CD8-positive, alpha-beta memory T cell (primary cell): Measurements from ENCODE around the gene FXYD5. TPM values are rescaled to one million over a fixed set of nuclear protein-coding genes. Genes with fewer than 3 reads are reported as not detected.
"Not testable (repeated sequence)": the region's sequence is repeated elsewhere in the genome, so short reads cannot be mapped to it uniquely, and the experiment has no call there.

Source experiments
- CTCF ChIA-PET: fragments of 350-600 bp; sonication (Branson Sonifier 250); formaldehyde crosslinking; loops from one replicate; lab custom pipeline; 2021; ENCODE audit warnings: antibody characterized with exemption; lab: Charles Lee
- POLR2A ChIA-PET: fragments of 350-600 bp; sonication (Branson Sonifier 250); formaldehyde crosslinking; loops from one replicate; lab custom pipeline; 2021; ENCODE audit warnings: antibody characterized with exemption; lab: Charles Lee
- DNase-seq, 5 donors: peaks; one replicate each; pipeline versions ENCODE4 v3.0.0 to v3.0.0-alpha.2; 2020 to 2022; ENCODE audit warnings: mixed read lengths in 1 of 5
- H3K27ac ChIP-seq: one replicate; pipeline ENCODE4 v1.7.0; 2013; ENCODE audit warnings: low read depth, mild to moderate bottlenecking, low read length, moderate library complexity
- H3K27me3 ChIP-seq: 2 replicates; pipeline ENCODE4 v1.7.0; 2013; ENCODE audit warnings: low read length, mild to moderate bottlenecking; ENCODE audit not compliant: insufficient read depth, poor library complexity, severe bottlenecking
- H3K36me3 ChIP-seq: 2 replicates; pipeline ENCODE4 v1.7.0; 2013; ENCODE audit warnings: mild to moderate bottlenecking, low read length, moderate library complexity; ENCODE audit not compliant: insufficient read depth
- H3K4me1 ChIP-seq: 2 replicates; pipeline ENCODE4 v1.7.0; 2013; ENCODE audit warnings: mild to moderate bottlenecking, low read length, moderate library complexity; ENCODE audit not compliant: insufficient read depth
- H3K4me3 ChIP-seq: 2 replicates; pipeline ENCODE4 v1.7.0; 2013; ENCODE audit warnings: mild to moderate bottlenecking, low read length
- H3K9me3 ChIP-seq: 2 replicates; pipeline ENCODE4 v1.7.0; 2013; ENCODE audit warnings: mild to moderate bottlenecking, low read length
- H3K27ac Mint-ChIP-seq, 8 donors: one replicate each; pipeline ENCODE4 v1.8.0; 2020 to 2021; ENCODE audit warnings: mixed read lengths in 8 of 8, mild to moderate bottlenecking in 6 of 8, inconsistent platforms in 3 of 8, moderate library complexity in 3 of 8
- H3K27me3 Mint-ChIP-seq, 2 donors: one replicate each; pipeline ENCODE4 v1.8.0; 2020 to 2021; ENCODE audit warnings: mixed read lengths in 2 of 2, mild to moderate bottlenecking in 1 of 2, moderate library complexity in 1 of 2
- H3K36me3 Mint-ChIP-seq, 3 donors: one replicate each; pipeline ENCODE4 v1.8.0; 2020 to 2021; ENCODE audit warnings: mixed read lengths in 3 of 3, inconsistent platforms in 1 of 3, mild to moderate bottlenecking in 1 of 3
- H3K4me1 Mint-ChIP-seq, 3 donors: one replicate each; pipeline ENCODE4 v1.8.0; 2020 to 2021; ENCODE audit warnings: mixed read lengths in 3 of 3, inconsistent platforms in 1 of 3, mild to moderate bottlenecking in 1 of 3
- H3K4me3 Mint-ChIP-seq, 7 donors: one replicate each; pipeline ENCODE4 v1.8.0; 2020 to 2021; ENCODE audit warnings: mixed read lengths in 7 of 7, mild to moderate bottlenecking in 6 of 7, moderate library complexity in 4 of 7, inconsistent platforms in 2 of 7
- H3K9me3 Mint-ChIP-seq, 5 donors: one replicate each; pipeline ENCODE4 v1.8.0; 2020 to 2022; ENCODE audit warnings: mixed read lengths in 5 of 5, mild to moderate bottlenecking in 3 of 5, moderate library complexity in 2 of 5, inconsistent platforms in 1 of 5
- polyA plus RNA-seq: library from polyadenylated mRNA; unstranded; fragments of 300-500 nt; fragmentation: Illumina TruSeq; gene quantifications from one replicate; pipeline ENCODE4 v1.2.3, GENCODE V29; 2021
- total RNA-seq, 2 experiments: library from RNA; stranded (reverse); gene quantifications; one replicate each; pipeline ENCODE4 v1.2.3, GENCODE V29; 2021

The FXYD5 gene
- total and polyA plus RNA-seq, 3 experiments from 2014 or later: 295 to 560 (median 295) TPM

DNA sequence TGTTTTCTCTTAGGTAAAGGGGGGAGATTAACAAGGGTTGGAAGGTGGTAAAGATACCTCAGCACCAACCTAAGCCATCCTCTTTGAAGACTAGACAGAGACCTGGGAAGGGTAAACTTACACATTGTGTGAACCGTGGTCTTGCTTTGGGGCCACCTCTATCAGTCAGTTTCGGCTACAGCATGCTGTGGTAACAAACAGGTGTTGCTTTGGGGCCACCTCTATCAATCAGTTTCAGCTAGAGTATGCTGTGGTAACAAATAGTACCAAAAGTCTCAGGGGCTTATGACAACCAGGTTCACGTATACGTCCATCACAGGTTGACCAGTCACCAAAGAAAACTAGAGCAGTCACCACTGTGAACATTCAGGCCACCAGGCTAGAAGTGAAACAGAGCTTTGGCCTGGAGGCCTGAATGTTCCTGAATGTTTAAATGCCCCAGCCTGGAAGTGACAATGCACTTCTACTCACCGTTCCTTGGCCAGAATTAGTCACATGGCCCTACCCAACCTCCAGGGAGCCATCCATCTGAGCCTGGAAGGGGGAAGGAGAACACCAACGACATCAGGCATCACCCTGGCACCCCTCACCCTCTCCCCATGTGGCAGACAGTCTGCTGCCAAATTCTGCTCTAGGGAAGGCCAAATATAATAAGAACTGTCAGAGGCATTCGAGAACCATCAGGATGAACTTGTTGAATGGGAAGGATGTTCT lies 7.6 kb upstream of the FXYD5 start:
- no peaks in the 10 kb centered on the region for H3K27me3 ChIP-seq
- Mint-ChIP-seq H3K4me3 (peak overlapping the region in 1 of 7 donors; percentile 56), H3K4me1 (peaks cover 22 to 38% (median 26%) of the 10 kb centered on the region in 3 donors), H3K9me3 (no peaks in the 10 kb centered on the region), H3K27me3 (peaks cover 0 to 3% of the 10 kb centered on the region in 2 donors), H3K27ac (peak overlapping the region in 5 of 8 donors; percentile 8 to 51 (median 34)), H3K36me3 (no peaks in the 10 kb centered on the region)
- CTCF ChIA-PET: interaction anchor here (1.1 to 1.7 kb wide), 2 partner anchors 65 to 67 kb away, joined by 3 to 4 read pairs; no protein-coding TSS in a partner anchor
- no peaks in the 10 kb centered on the region for H3K36me3 ChIP-seq
- peaks cover 29% of the 10 kb centered on the region for H3K4me1 ChIP-seq
- no peak overlapping the region for H3K4me3 ChIP-seq
- POLR2A ChIA-PET: no interaction called here
- H3K27ac ChIP-seq: no peak overlapping the region
- DNase-seq: no peak
- H3K9me3 ChIP-seq: no peaks in the 10 kb centered on the region

- H3K27ac ChIP-seq: no peak overlapping the region
- DNase-seq: no peak
- H3K36me3 ChIP-seq: no peaks in the 10 kb centered on the region
- H3K4me1 ChIP-seq: peaks cover 19% of the 10 kb centered on the region
- H3K4me3 Mint-ChIP-seq: peak overlapping the region in 1 of 7 donors; percentile 23
- POLR2A ChIA-PET: no interaction called here
- H3K36me3 Mint-ChIP-seq: peaks cover 0 to 4% (median 0%) of the 10 kb centered on the region in 3 donors
- H3K4me3 ChIP-seq: no peak overlapping the region
- peak overlapping the region in 2 of 8 donors; percentile 38 to 61 for H3K27ac Mint-ChIP-seq
- CTCF ChIA-PET: interaction anchor here (1.0 kb wide), 1 partner anchor 120 kb away, joined by 3 read pairs; the partner anchor contains the start of gene USF2
- no peaks in the 10 kb centered on the region for H3K27me3 ChIP-seq
- no peaks in the 10 kb centered on the region for H3K9me3 ChIP-seq
- no peaks in the 10 kb centered on the region for H3K27me3 Mint-ChIP-seq
- H3K9me3 Mint-ChIP-seq: no peaks in the 10 kb centered on the region
- peaks cover 16 to 24% (median 22%) of the 10 kb centered on the region in 3 donors for H3K4me1 Mint-ChIP-seq
These were observed 5.1 kb upstream of the FXYD5 start for GRCh38 chr19:35149463-35149862.

GRCh38 chr19:35150445-35150844 lies 4.1 kb upstream of the FXYD5 start:
- DNase-seq: no peak
- POLR2A ChIA-PET: no interaction called here
- H3K9me3 ChIP-seq: no peaks in the 10 kb centered on the region
- Mint-ChIP-seq H3K36me3 (peaks cover 0 to 14% (median 0%) of the 10 kb centered on the region in 3 donors), H3K9me3 (no peaks in the 10 kb centered on the region), H3K27me3 (no peaks in the 10 kb centered on the region), H3K4me3 (peak overlapping the region in 2 of 7 donors; percentile 33 to 78), H3K4me1 (peaks cover 11 to 17% (median 13%) of the 10 kb centered on the region in 3 donors), H3K27ac (peak overlapping the region in 5 of 8 donors; percentile 2 to 78 (median 38))
- no peaks in the 10 kb centered on the region for H3K27me3 ChIP-seq
- peaks cover 11% of the 10 kb centered on the region for H3K4me1 ChIP-seq
- H3K4me3 ChIP-seq: no peak overlapping the region
- no peaks in the 10 kb centered on the region for H3K36me3 ChIP-seq
- CTCF ChIA-PET: interaction anchor here (1.0 kb wide), 1 partner anchor 119 kb away, joined by 3 read pairs; the partner anchor contains the start of gene USF2
- no peak overlapping the region for H3K27ac ChIP-seq

DNA sequence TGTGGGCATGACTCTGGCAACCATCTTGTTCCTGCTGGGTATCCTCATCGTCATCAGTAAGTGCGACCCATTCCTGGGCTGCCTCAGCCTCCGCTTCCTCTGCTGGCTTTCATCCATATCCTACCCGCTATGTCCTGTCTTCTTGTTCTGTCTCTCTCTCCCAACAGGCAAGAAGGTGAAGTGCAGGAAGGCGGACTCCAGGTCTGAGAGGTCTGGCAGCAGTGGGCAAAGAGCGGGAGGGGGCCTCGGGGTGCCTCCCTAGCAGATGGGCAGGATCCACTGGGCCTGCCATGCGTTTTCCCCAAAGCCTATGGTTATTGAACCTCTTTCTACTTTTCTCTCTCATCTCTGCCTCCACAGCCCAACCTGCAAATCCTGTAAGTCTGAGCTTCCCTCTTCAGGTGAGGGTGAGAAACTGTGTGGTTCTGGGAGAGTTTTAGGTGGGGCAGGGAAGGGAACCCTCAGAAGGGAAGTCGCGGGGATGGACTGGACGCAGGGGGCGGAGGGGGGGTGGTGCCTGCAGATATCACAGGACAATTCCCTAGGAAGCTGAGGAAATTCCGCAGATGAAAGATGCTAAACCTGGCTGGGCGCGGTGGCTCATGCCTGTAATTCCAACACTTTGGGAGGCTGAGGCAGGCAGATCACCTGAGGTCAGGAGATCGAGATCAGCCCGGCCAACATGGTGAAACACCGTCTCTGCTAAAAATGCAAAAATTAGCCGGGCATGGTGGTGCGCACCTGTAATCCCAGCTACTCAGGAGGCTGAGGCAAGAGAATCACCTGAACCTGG lies 3.1 kb upstream of the FXYD5 start:
- peaks cover 20% of the 10 kb centered on the region for H3K4me1 ChIP-seq
- Mint-ChIP-seq H3K9me3 (no peaks in the 10 kb centered on the region), H3K36me3 (peaks cover 0 to 24% (median 3%) of the 10 kb centered on the region in 3 donors), H3K4me1 (peaks cover 20 to 24% (median 21%) of the 10 kb centered on the region in 3 donors), H3K27me3 (no peaks in the 10 kb centered on the region), H3K4me3 (peak overlapping the region in 3 of 7 donors; percentile 43 to 76 (median 60)), H3K27ac (peak overlapping the region in 2 of 8 donors; percentile 16 to 83)
- no peaks in the 10 kb centered on the region for H3K9me3 ChIP-seq
- no peak overlapping the region for H3K4me3 ChIP-seq
- POLR2A ChIA-PET: interaction anchor here (4.9 kb wide), 1 partner anchor 9 kb away, joined by 34 read pairs; the partner anchor contains the start of gene FXYD7
- H3K27me3 ChIP-seq: no peaks in the 10 kb centered on the region
- DNase-seq: no peak
- H3K27ac ChIP-seq: no peak overlapping the region
- no peaks in the 10 kb centered on the region for H3K36me3 ChIP-seq
- CTCF ChIA-PET: interaction anchor here (4.0 kb wide), 1 partner anchor 10 kb away, joined by 29 read pairs; no protein-coding TSS in a partner anchor

- H3K27ac Mint-ChIP-seq: peak overlapping the region in 6 of 8 donors; percentile 17 to 99 (median 70)
- Histone ChIP-seq H3K36me3 (peaks cover 14% of the 10 kb centered on the region), H3K4me1 (peaks cover 34% of the 10 kb centered on the region), H3K4me3 (peak overlapping the region; percentile 92)
- not testable (repeated sequence) for DNase-seq, H3K27me3 Mint-ChIP-seq, H3K9me3 Mint-ChIP-seq, H3K27ac ChIP-seq, H3K9me3 ChIP-seq, H3K27me3 ChIP-seq
- ChIA-PET CTCF (interaction anchor here (0.8 to 4.0 kb wide), 18 partner anchors 8 to 139 kb away, joined by 3 to 29 read pairs (median 4); partner anchors contain the start of gene FXYD3), POLR2A (interaction anchor here (2.7 to 4.9 kb wide), 2 partner anchors 11 to 58 kb away, joined by 28 to 34 read pairs; partner anchors contain the start of gene FXYD7)
- H3K4me3 Mint-ChIP-seq: peak overlapping the region; percentile 70 to 100 (median 99)
- H3K4me1 Mint-ChIP-seq: peaks cover 35 to 38% (median 37%) of the 10 kb centered on the region in 3 donors
- H3K36me3 Mint-ChIP-seq: peaks cover 6 to 41% (median 6%) of the 10 kb centered on the region in 3 donors
These were observed 1.4 kb upstream of the FXYD5 start for GRCh38 chr19:35153129-35153522.

DNA sequence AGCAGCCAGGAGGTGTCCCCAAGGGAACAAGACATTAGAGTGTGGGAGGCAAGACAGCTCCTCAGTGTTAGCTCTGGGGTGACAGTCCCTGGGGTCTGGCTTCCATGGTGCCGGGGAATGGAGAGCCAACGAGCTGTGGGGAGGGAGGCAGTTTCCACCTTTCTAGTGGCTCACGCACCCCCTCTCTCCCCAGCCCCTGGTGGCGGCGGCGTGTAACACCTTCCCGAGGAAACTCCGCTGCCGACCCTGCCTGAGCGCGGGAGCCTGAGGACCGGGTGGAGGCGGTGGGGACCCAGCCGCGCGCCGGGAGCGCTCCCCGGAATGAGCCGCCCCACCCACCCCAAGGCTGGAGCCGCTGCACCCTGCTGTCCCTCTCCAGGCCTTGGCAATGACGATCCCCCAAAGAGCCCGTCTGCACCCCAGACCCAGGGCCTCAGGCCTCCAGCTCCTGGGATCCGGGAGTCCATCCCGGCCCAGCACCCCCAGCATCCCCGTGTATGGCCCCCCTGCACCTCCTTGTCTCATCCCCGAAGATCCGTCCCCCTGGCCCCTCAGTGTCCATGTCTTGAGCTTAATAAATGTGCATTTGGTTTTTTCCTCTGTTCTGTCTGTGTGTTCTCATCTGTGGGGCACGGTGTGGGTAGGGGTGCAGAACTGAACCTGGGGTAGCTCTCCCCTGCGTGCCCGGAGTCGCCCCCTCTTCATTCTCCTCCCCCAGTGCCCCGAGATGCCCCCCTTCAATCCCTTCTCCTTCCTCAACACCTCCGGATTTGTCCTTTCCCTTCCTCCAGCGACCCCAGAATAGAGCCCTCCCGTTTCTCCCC lies 622 bp upstream of the FXYD5 start:
- POLR2A ChIA-PET: interaction anchor here (0.5 to 4.9 kb wide), 7 partner anchors 12 to 114 kb away, joined by 3 to 34 read pairs (median 4); partner anchors contain the start of gene FXYD7
- H3K4me3 Mint-ChIP-seq: peak overlapping the region; percentile 96 to 100 (median 99)
- CTCF ChIA-PET: interaction anchor here (0.6 to 4.0 kb wide), 24 partner anchors 9 to 140 kb away, joined by 3 to 29 read pairs (median 4); partner anchors contain the start of genes FAM187B and FXYD3
- H3K9me3 ChIP-seq: no peaks in the 10 kb centered on the region
- peaks cover 42 to 45% (median 44%) of the 10 kb centered on the region in 3 donors for H3K4me1 Mint-ChIP-seq
- H3K4me1 ChIP-seq: peaks cover 37% of the 10 kb centered on the region
- H3K36me3 ChIP-seq: peaks cover 21% of the 10 kb centered on the region
- peak overlapping the region; percentile 91 for H3K27ac ChIP-seq
- DNase-seq: peak; percentile 61 to 80 (median 67)
- H3K27me3 Mint-ChIP-seq: no peaks in the 10 kb centered on the region
- H3K9me3 Mint-ChIP-seq: no peaks in the 10 kb centered on the region
- H3K4me3 ChIP-seq: peak overlapping the region; percentile 92
- H3K36me3 Mint-ChIP-seq: peaks cover 10 to 49% (median 13%) of the 10 kb centered on the region in 3 donors
- H3K27ac Mint-ChIP-seq: peak overlapping the region; percentile 91 to 100 (median 98)
- H3K27me3 ChIP-seq: no peaks in the 10 kb centered on the region
